Endothelial cell of umbilical vein (primary cell): ENCODE data around the gene MPEG1. TPM values are rescaled to one million over a fixed set of nuclear protein-coding genes. Genes with fewer than 3 reads are reported as not detected.

Experiments
- BruUV-seq: library from RNA; stranded (reverse); fragments of 400-500 nt; replicated peaks from 2 replicates; lab custom pipeline; 2021; lab: Mats Ljungman, UMichigan
- CTCF ChIA-PET: fragments of 300-600, 350-600 bp; sonication (Branson Sonifier 250); formaldehyde crosslinking; loops from one replicate; lab custom pipeline; 2021; ENCODE audit warnings: antibody characterized with exemption, inconsistent platforms; lab: Charles Lee
- POLR2A ChIA-PET: fragments of 300-600, 350-600 bp; sonication (Branson Sonifier 250); formaldehyde crosslinking; loops from one replicate; lab custom pipeline; 2021; ENCODE audit warnings: antibody characterized with exemption, inconsistent platforms; lab: Charles Lee
- DNase-seq: peaks from one replicate; pipeline ENCODE4 v3.0.0-alpha.2; 2011; ENCODE audit warnings: low read depth, low spot score
- FAIRE-seq: peaks from 2 replicates; lab custom pipeline; 2011; peaks lifted over from hg19 to GRCh38; lab: Jason Lieb, UNC
- H2AFZ ChIP-seq: 2 replicates; pipeline ENCODE4 v1.6.0; 2012; ENCODE audit warnings: low read depth, low read length, control low read depth, inconsistent platforms
- H3K27ac ChIP-seq: 2 replicates; pipeline ENCODE4 v1.5.1; 2011; ENCODE audit warnings: low read depth, mild to moderate bottlenecking, control low read depth, low read length, moderate library complexity; ENCODE audit not compliant: insufficient read depth
- H3K27me3 ChIP-seq, 2 experiments: 2 replicates each; pipeline versions ENCODE4 v1.6.0 to v1.6.1; 2011; ENCODE audit warnings: low read length in 2 of 2, mixed read lengths in 1 of 2; ENCODE audit not compliant: control insufficient read depth in 2 of 2, insufficient read depth in 2 of 2
- H3K36me3 ChIP-seq, 2 experiments: 2 replicates in 1 of 2; 3 replicates in 1 of 2; pipeline ENCODE4 v1.5.1; 2011; ENCODE audit warnings: low read length in 2 of 2, mild to moderate bottlenecking in 1 of 2, moderate library complexity in 1 of 2; ENCODE audit not compliant: control insufficient read depth in 2 of 2, insufficient read depth in 2 of 2; ENCODE audit errors: extremely low read depth in 1 of 2
- H3K4me1 ChIP-seq: 3 replicates; pipeline ENCODE4 v1.5.1; 2011; ENCODE audit warnings: mild to moderate bottlenecking, low read length; ENCODE audit not compliant: control insufficient read depth, insufficient read depth; ENCODE audit errors: extremely low read depth
- H3K4me2 ChIP-seq: 2 replicates; pipeline ENCODE4 v1.6.1; 2011; ENCODE audit warnings: low read length, control low read depth, mixed read lengths; ENCODE audit not compliant: insufficient read depth
- H3K4me3 ChIP-seq, 3 experiments: fragments of 200-600 bp in 1 of 3; sonication (generic), shearing (Covaris generic) in 1 of 3; replicated peaks in 1 of 3; 2 replicates each; pipeline ENCODE4 v1.5.1; 2011 to 2016; ENCODE audit warnings: control low read depth in 3 of 3, low read length in 3 of 3, mild to moderate bottlenecking in 2 of 3, inconsistent platforms in 1 of 3, low read depth in 1 of 3, moderate library complexity in 1 of 3; ENCODE audit not compliant: insufficient read depth in 1 of 3
- H3K79me2 ChIP-seq: 2 replicates; pipeline ENCODE4 v1.6.0; 2012; ENCODE audit warnings: low read length, inconsistent platforms; ENCODE audit not compliant: control insufficient read depth, insufficient read depth
- H3K9ac ChIP-seq: replicated peaks from 2 replicates; pipeline ENCODE3; 2011; ENCODE audit warnings: low read length, control low read depth; ENCODE audit not compliant: insufficient read depth; ENCODE audit errors: extremely low read depth
- H3K9me1 ChIP-seq: replicated peaks from 3 replicates; pipeline ENCODE4 v1.6.0; 2011; ENCODE audit warnings: mild to moderate bottlenecking, low read length; ENCODE audit not compliant: control insufficient read depth, insufficient read depth; ENCODE audit errors: extremely low read depth
- H3K9me3 ChIP-seq: replicated peaks from 2 replicates; pipeline ENCODE4 v1.5.1; 2012; ENCODE audit warnings: low read length, inconsistent platforms; ENCODE audit not compliant: control insufficient read depth, insufficient read depth
- H4K20me1 ChIP-seq: replicated peaks from 2 replicates; pipeline ENCODE3; 2011; ENCODE audit warnings: mild to moderate bottlenecking, low read length; ENCODE audit not compliant: control insufficient read depth, insufficient read depth; ENCODE audit errors: extremely low read depth
- CTCF ChIP-seq, 2 donors: IDR thresholded peaks; 1 replicate in 1 of 2; 2 replicates in 1 of 2; pipeline ENCODE4 v1.5.1; 2011; ENCODE audit warnings: low read length in 2 of 2, mild to moderate bottlenecking in 2 of 2, moderate library complexity in 2 of 2, control low read depth in 1 of 2, inconsistent platforms in 1 of 2, low read depth in 1 of 2; ENCODE audit not compliant: insufficient read depth in 1 of 2; ENCODE audit errors: extremely low read depth in 1 of 2
- EZH2 ChIP-seq: IDR thresholded peaks from 2 replicates; pipeline ENCODE4 v1.6.1; 2012; ENCODE audit warnings: borderline replicate concordance, low read depth, mild to moderate bottlenecking, moderate library complexity, low read length, inconsistent platforms; ENCODE audit not compliant: severe bottlenecking
- FOS ChIP-seq: IDR thresholded peaks from 2 replicates; pipeline ENCODE4 v1.6.1; 2011; ENCODE audit warnings: mild to moderate bottlenecking, low read length, moderate library complexity, borderline replicate concordance; ENCODE audit not compliant: insufficient read depth
- GATA2 ChIP-seq: IDR thresholded peaks from 2 replicates; pipeline ENCODE4 v1.7.0; 2011; ENCODE audit warnings: low read depth, mild to moderate bottlenecking, moderate library complexity, mixed read lengths, low read length; ENCODE audit not compliant: insufficient read length, insufficient read depth
- JUN ChIP-seq: IDR thresholded peaks from 2 replicates; pipeline ENCODE4 v1.6.1; 2011; ENCODE audit warnings: borderline replicate concordance, low read depth; ENCODE audit not compliant: insufficient read length, insufficient read depth
- MAX ChIP-seq: IDR thresholded peaks from 2 replicates; pipeline ENCODE4 v1.6.1; 2011; ENCODE audit not compliant: insufficient read depth, insufficient read length
- MYC ChIP-seq: IDR thresholded peaks from one replicate; pipeline ENCODE4 v1.6.1; 2011; ENCODE audit warnings: mild to moderate bottlenecking, low read depth, low read length
- POLR2A ChIP-seq: IDR thresholded peaks from 2 replicates; pipeline ENCODE4 v1.6.1; 2012; ENCODE audit warnings: low read depth, mild to moderate bottlenecking, control low read depth, low read length
- POLR2AphosphoS5 ChIP-seq: IDR thresholded peaks from 2 replicates; pipeline ENCODE4 v1.6.1; 2012; ENCODE audit warnings: low read depth, mild to moderate bottlenecking, control low read depth, low read length, moderate library complexity; ENCODE audit not compliant: insufficient read depth
- dilution Hi-C: fragments of 300-500 bp; cut with MboI; formaldehyde crosslinking; loops from one replicate; pipeline ENCODE4 v1.15.0; 2019; ENCODE audit warnings: low sequenced_read_pairs; ENCODE audit not compliant: extremely low pct_ligation_motif_present
- intact Hi-C: fragments of 100-400 bp; cut with micrococcal nuclease; formaldehyde crosslinking; loops from one replicate; pipeline ENCODE4 v1.10.0; 2022
- polyA plus RNA-seq, 4 experiments: library from polyadenylated mRNA; depleted of rRNA in 3 of 4; stranded (reverse) in 3 of 4; unstranded in 1 of 4; fragments of >200 nt; gene quantifications; 2 replicates each; pipeline versions ENCODE4 v1.2.1 to v1.2.3, GENCODE V29; 2011 to 2012; ENCODE audit warnings: missing spikeins in 1 of 4
- total RNA-seq: library from RNA; stranded (reverse); gene quantifications from 2 replicates; pipeline ENCODE4 v1.2.3, GENCODE V29; 2021

MPEG1 gene
- total and polyA plus RNA-seq, 2 donors (not counting 3 experiments of a cell fraction or from before 2014, with no cell fraction given): not detected

GRCh38 chr11:59212222-59212621 lies 505 bp downstream of the MPEG1 start:
- no peaks in the 10 kb centered on the region for H3K9me1 ChIP-seq
- POLR2A ChIA-PET: no interaction called here
- DNase-seq: no peak

More at GRCh38 chr11:59212222-59212621, 505 bp downstream of the MPEG1 start:
- Histone ChIP-seq H3K4me1 (no peaks in the 10 kb centered on the region), H3K4me2 (no peak overlapping the region), H3K79me2 (no peaks in the 10 kb centered on the region), H3K9me3 (no peaks in the 10 kb centered on the region), H4K20me1 (no peaks in the 10 kb centered on the region), H3K9ac (no peak overlapping the region), H3K4me3 (no peak overlapping the region), H3K27me3 (peaks cover 0 to 2% of the 10 kb centered on the region in 2 experiments), H2AFZ (no peak overlapping the region), H3K36me3 (no peaks in the 10 kb centered on the region), H3K27ac (no peak overlapping the region)
- TF ChIP-seq GATA2 (no peak), EZH2 (no peak), JUN (no peak), CTCF (IDR thresholded peaks at IDR 0.05; ENCODE audit: extremely low read depth in 1 of 2, insufficient read depth in 1 of 2, low read depth in 1 of 2, low read length in 2 of 2) (no peak), POLR2AphosphoS5 (no peak), MYC (no peak), MAX (no peak), POLR2A (no peak), FOS (no peak)
- intact Hi-C loops (no loop called here), dilution Hi-C loops (no loop called here)
- FAIRE-seq: no peak
- CTCF ChIA-PET: interaction anchor here (4.8 kb wide), 1 partner anchor 40 kb away, joined by 27 read pairs; the partner anchor contains the start of gene DTX4
- BruUV-seq: no TSS peak
